NCI-H446 (cell line): ENCODE data around the gene CDADC1.
A peak's percentile ranks its signal among the peaks of the same experiment; 100 is the strongest.
"Not testable (repeated sequence)": the region's sequence is repeated elsewhere in the genome, so short reads cannot be mapped to it uniquely, and the experiment has no call there.

Experiments used
- DNase-seq, 2 experiments: peaks; one replicate each; lab custom pipeline; 2025; lab: John Stamatoyannopoulos, UW

The CDADC1 gene

DNA sequence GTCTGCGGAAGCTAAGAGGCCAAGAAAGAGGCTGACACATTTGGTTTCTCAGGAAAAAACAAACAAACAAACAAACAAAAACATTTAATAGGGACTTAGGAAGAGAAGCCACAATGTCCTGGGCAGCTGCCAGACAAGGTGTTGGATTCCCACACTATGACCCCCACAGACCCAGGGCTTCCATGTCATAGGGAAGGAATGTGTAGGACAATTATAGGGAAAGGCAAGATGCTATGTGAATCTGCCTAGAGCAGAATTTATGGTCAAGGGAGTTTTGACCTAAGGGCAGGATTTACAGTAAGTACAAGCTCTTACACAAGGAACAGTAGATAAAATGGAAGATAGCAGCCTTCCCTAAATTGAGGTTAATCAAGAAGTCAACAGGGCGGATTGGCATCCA lies 9.1 kb upstream of the CDADC1 start:
- no peak for DNase-seq

DNA sequence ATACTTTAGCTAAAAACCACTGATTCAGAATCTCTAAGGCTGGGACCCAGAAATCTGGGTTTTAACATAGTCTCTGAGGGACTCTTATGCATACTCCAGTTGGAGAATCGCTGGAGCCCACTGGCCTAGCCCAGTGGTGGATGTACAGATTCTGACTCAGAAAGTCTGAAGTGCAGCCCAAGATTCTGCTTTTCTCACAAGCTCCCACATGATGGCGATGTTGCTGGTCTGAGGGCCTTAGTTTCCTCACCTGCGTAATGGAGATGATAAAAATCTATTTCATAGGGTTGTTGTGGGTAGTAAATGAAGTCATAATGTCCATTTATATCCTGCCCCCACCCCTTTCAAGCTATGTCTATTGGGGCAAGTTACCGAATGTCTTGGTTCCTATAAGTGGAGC lies 7.7 kb upstream of the CDADC1 start:
- peak in 1 of 2 experiments; percentile 1 for DNase-seq

DNA sequence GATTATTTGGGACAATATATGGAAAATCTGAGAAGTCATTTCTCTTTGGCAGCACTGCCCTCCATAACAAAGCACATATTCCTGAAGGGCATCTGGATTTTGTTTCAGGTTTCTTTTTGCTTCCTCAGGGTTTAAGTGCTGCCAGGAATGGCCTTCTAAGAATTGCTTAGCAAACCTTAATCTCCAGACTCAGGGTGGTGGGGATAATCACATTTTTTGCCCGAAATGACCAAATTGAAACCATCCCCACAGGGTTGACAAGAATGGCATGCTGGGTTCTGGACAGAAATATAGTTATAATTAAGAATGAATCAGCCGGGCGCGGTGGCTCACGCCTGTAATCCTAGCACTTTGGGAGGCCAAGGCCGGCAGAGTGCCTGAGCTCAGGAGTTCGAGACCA lies 6.4 kb upstream of the CDADC1 start:
- DNase-seq, result no peak

DNA sequence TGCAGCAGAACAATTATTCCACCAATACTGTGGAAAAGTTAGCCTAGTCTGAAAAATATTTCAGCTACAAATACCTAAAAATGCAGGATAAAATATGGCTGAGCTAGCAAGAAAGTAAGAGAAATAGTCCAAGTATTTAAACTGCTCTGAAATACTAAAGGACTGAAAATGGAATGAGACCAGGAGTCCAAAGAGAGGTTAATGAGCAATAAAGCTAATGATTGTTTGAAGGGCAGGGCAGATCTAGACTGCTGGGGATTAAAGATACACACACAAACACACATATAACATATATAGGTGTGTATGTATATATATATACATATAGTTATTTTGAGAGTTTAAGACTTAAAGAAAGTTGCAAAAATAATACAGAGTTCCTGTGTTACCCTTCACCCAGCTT lies 2.6 kb upstream of the CDADC1 start:
- DNase-seq, result no peak

DNA sequence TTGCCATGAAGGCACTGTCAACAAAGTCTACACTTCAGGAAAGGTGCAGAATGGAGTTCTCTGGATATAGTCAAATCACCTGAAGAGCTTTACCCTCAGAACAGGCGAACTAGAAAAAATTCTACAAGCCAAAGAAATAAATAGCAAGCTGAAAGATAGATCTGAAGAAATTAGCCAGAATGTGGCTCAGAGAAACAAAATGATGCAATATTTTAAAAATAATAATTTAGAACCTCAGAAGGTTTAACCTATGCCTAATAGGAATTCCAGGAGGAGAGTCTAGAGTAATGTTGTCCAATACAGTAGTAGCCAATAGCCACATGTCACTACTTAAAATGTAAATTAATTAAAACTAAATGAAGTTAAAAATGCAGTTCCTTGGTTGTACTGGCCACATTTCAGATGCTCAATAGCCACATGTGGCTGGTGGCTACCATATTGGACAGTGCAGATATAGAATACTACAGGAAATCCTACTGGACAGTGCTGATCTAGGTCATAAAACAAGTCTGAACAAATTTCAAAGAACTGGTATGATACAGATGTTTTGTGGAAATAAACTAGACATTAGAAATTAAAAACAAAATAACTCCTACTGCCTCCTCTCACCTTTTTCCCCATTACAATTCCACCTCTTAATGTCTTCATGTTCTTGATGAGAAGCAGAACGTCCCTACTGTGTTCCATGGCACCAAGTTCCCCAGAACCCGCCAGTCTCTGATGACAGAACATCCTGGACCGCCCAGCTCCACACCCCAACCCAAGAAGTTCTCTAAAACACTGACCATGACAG lies 679 bp upstream of the CDADC1 start:
- DNase-seq, result no peak

DNA sequence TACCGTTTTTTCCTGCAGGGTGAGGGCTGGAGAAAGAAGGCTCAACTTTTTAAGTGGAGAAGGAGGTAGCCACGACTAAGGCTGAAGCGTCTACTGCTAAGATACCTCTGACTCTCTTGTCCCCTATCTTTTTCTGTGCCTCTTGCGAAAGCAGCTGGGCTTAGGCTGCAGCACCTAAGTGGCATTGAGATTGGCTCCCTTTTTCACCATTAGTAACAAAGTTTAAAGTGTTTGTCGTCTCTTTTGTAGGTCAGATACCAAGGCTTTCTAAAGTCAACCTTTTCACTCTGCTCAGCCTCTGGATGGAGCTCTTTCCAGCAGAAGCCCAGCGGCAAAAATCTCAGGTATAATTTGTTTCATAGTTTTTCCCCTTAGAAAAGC lies 887 bp downstream of the CDADC1 start:
- no peak for DNase-seq

DNA sequence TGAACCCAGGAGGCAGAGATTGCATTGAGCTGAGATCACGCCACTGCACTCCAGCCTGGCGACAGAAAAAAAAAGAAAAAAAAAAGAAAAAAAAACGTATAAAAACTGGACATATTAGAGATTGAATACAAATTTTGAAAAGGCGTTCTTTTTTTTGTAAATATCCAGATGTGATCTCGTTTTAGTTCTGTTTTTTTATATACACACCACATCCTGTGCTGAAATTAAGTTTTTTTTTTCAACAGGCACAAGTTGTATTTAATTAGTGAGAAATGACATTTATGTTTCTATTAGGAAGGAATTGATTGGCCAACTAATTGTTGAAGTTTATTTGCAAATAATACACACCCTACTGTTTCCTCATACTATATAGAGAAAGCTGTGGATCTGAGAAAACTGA lies 3.6 kb downstream of the CDADC1 start:
- DNase-seq, result no peak

DNA sequence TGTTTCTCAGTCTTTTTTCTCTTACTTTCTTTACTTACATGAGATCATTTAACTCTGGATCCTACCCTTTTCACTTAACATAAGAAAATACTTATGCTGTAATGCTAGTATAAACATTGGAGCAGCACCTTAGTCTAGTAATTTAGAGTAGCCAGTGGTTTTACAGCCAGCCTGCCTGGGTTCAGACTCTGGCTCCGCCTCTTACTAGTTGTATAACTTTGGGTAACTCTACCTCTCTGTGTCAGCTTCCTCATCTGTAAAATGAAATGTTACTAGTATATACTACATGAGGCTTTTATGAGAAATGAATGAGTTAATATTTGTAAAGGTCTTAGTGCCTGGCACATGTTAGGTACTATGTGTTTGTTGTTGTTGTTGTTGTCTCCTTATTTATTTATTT lies 5.6 kb downstream of the CDADC1 start:
- no peak for DNase-seq

DNA sequence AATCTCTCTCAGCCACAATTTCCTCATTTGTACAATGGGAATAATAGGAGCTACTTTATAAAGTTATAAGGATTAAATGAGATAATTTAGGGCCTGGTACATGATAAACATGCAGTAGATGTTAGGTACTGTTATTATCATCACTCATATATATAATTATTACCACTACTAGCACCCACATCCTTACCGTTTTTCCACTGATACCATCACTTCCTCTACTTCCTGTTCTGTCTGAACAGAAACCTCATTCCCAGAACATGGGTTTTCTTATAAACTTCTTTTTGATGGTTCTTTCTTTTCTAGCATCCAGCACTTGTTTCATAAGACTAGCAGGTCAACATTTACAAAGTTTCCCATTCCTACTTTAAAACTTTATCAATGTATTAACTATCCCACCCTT lies 6.3 kb downstream of the CDADC1 start:
- DNase-seq, result no peak

DNA sequence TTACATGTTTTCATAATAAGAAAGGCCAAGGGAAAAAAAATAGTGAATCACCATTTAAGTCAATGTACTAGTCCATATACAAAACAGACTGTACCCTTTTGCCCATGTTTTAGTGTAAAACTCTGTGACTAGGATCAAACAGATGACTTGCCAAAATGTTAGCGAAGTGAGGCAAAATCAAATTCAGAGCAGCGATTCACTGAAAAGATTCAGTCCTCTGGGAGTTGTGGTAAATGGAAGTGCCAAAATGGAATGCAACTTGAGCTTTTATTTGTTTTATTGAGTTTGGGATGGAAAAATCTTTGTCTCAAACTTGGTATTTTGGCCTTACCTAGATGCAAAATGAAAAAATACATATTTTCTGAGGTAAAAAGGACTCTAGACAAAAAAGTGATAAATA lies 9.1 kb downstream of the CDADC1 start:
- no peak for DNase-seq

DNA sequence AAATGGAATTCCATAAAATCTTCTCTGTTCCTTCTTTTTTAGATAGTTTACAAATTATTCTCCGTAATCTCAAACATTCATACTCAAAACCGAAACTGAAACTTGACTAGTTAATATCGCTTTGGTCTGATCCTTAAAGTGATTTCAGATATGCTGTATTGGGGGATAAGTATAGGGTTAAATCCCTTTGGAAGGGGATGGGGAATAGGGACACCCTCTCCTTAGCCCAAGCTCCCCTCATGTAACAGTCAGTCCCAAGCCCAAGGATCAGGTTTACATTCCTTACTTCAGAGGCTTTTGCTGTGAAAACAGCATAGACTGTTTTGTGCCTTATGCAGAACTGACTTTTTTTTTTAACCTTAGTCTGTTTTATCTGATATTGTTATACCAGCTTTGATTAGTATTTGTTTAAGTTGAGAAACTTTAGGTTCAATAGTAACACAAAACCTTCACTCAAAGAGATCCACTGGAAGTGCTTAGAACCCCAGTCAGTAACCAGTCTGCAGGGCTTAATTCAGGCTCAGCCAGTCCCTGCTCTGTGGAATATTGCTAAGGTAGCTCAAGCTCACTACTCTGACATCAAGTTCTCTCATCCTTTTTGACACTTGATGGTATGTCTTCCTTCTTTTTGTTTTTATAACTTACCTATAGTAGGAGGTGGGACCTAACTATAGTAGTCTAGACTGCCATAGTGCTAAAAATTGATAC lies 10.5 kb downstream of the CDADC1 start:
- no peak for DNase-seq

DNA sequence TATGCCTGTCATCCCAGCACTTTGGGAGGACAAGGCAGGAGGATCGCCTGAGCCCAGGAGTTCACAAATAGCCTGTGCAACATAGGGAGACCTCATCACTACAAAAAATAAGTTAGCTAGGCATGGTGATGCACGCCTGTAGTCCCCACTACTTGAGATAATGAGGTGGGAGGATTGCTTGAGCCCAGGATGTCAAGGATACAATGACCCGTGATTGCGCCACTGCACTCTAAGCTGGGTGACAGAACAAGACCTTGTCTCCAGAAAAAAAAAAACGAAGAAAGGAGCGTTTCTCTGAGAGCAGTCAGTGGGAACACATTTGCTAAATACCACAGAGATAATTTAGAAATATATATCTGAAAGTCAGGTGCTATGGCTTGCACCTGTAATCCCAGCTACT lies 11.9 kb downstream of the CDADC1 start:
- no peak for DNase-seq

DNA sequence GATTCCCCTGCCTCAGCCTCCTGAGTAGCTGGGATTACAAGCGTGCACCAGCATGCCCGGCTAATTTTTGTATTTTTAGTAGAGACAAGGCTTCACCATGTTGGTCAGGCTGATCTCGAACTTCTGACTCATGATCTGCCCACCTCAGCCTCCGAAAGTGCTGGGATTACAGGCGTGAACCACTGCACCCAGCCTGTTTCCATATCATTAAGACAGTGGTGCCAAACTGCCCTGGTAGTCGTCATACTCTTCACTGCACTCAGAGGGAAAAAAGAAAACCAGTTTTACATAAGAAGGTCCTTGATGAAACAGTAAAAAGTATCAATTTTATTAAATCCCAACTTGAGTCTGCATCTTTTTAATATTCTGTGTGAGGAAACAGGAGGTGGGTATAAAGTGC lies 14.9 kb downstream of the CDADC1 start:
- DNase-seq, result no peak

DNA sequence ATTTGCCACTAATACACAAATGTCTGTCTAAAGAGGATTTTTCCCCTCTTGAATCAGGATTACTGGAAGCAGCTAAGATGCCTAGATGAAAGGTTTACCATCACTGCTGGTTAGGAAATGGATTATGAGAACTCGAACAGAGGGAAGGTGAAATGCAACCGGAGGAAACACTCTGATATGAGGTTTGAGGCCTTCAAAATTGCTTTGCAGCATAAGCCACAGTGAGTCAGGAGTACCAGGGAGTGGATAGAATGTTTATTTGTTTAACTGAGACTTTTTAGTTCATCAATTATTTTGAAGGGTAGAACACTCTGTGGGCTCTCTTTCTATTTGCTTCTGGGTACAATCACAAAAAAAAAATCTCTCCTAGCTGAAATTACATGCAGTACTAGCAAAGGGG lies 18.1 kb downstream of the CDADC1 start:
- no peak for DNase-seq

DNA sequence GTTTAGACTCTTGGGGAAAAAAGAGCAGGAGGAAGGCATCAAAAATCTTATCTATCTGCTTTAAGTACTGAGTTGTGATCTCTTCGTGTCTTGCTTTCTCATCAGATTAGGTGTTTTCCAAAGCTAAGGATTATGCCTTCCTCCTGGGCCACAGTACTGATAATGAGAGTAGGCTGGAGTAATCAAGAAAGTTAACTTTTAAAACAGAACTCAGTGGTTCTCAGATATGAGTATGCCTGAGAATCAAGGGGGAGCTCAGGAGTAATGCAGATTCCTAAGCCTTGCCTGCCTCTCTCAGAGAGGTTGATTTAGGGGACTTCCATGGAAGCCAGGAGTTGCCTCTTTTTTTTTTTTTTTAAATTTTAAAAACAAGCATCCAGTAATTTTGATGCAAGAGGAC lies 23.5 kb downstream of the CDADC1 start:
- no peak for DNase-seq

DNA sequence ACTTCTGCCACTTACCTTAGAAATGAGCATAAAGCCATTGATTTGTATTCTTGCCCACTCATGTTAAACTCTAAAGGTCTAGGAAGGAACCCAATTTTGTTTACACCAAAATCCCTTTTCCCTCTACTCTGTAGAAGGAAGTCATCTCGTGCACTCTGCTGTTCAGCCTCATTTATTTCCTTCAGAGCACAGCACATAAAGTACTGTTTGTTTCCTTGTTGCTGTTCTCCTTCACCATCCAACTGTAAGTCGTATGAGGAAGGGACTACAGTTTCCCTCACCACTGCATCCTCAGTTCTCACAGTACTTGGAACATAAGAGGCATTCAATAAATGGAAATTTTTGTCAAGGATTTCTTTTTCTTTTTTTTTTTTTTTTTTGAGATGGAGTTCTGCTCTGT lies 24.6 kb downstream of the CDADC1 start:
- DNase-seq, result no peak

DNA sequence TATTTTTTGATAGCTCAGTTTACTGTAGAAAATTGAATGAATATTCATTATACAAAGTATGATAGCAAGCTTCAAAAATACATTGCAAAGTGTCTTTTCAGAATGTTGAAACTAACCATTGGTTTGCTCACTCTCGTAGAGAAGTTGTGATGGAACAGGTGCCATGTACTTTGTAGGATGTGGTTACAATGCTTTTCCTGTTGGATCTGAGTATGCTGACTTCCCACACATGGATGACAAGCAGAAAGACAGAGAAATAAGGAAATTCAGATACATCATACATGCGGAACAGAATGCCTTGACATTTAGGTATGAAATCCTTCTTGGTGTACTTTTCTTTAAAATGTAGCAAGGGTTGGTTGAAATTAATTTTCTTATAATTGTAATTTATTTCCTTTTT lies 30.5 kb downstream of the CDADC1 start:
- DNase-seq, result no peak

DNA sequence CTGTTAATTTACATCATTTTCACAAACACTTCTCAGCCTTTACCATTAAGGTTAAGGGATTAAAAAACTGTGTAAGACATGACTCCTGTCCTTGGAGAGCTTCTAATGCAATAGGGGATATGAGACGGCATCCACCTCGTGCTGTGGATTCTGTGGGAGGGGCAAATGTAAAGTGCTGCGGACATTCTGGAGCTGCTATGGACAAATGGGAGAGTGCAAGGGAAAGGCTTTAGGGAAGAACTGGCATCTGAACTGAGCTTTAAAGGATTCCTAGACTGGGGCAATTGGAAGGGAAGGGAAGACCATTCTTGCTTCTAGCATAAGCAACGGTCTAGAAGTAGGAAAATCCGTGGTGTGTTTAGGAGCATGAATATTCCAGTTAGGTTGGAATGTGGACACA lies 31.4 kb downstream of the CDADC1 start:
- no peak for DNase-seq

DNA sequence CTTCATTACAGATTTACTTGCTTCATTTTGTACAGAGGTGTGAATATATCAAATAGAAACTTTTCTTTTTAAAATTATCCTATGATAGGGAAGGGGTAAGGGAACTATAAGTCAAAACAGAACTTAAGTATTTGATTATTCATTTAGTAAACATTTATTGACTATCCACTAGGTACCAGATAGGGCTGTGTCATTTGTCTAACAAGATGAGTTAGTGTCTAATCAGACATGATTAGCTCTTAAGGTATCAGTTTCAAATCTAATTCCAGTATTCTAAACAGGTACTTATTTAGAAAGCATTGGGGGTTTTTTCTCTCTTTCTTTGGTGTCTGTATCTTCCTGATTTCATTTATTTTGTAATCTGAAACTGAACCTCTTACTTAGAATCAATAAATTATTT lies 32.2 kb downstream of the CDADC1 start:
- DNase-seq, result no peak

DNA sequence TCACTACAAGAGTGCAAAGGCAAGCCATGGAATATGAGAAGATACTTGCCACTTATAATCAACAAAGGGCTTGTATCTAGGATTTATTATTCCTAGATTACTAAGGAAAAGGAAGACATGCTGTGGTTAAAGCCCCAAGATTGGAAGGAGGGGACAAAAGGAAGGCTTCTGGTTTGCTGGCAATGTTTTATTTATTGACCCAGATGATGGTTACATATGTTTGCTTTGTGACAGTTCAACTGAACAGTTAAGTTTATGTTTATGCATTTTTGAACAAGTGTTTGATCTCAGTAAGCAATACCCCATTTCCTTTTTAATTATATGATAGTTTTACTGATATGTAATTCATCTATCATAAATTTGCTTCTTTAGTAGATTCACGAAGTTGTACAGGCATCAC lies 40.3 kb downstream of the CDADC1 start:
- DNase-seq, result no peak

DNA sequence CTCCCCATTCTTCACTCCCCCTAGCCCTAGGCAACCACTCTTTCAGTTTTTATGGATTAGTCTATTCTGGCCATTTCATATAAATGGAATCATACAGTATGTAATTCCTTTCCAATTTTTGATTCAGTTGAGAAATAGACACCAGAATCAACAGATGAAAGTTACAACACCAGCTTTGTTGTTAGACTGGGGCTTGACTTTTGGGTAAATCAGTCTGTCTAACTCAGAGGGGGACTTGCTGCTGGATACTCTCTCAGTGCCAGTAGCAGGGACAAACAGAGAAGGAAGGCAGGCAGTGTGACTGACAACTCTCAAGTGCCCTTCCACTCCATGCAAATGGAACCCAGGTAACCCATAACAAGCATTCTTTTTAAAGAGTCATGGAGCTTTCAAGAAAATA lies 40.7 kb downstream of the CDADC1 start:
- no peak for DNase-seq

DNA sequence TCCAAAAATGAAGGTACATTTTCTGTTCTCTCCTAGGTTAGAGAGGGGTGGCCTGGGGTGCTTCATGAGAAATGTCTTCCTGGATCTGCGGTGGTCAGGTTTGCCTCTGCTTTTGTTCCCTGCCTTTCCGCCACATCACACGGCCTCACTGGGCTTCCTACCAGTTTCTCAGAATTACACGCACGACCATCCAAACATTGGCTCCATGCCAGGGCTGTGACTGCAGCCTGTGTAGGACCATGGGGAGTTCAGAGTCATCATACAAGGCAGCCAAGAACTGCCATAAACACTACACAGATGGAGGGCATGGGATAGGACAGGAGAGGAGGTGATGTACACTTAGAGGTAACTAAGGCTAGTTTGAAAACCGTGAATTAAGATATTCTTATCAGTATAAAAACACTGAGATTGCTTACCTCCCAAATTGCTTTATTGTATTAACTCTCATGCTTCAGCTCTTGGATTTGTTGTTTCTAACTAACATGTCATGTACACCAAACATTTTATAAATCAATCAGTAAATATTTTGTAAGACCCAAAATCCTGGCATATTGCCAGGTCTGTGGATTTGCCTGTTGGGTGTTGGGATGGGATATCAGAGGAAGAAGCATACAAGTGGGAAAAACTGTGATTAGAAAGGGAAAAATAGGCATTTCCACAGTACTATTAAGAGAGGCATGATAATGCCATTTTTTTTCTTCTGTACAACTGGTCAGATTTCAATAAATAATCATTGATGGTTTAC lies 45.2 kb downstream of the CDADC1 start:
- DNase-seq, result peak; percentile 21 to 57

DNA sequence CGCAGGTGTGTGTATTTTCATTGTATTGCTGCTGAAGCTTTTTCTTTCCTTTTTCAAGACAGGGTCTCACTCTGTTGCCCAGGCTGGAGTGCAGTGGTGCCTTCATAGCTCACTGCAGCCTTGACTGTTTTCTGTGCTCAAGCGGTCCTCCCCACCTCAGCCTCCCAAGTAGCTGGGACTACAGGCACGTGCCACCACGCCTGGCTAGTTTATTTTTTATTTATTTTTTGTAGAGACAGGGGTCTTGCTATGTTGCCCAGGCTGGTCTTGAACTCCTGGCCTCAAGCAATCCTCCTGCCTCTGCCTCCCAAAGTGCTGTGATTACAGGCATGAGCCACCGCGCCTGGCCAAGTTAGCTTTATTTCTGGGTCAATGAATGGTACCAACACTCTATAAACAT lies 47.0 kb downstream of the CDADC1 start:
- DNase-seq, result not testable (repeated sequence)
